ENCODE measurements around the gene TGFBRAP1.
"Not testable (repeated sequence)": the region's sequence is repeated elsewhere in the genome, so short reads cannot be mapped to it uniquely, and the experiment has no call there.

TGFBRAP1 gene

GRCh38 chr2:105358593-105358992 lies 29.1 kb upstream of the TGFBRAP1 start:
- no peak for DNase-seq (ENCODE audit: low spot score)

GRCh38 chr2:105357122-105357521 lies 27.6 kb upstream of the TGFBRAP1 start:
- no peak for DNase-seq (ENCODE audit: low spot score)

GRCh38 chr2:105344704-105345345 lies 15.3 kb upstream of the TGFBRAP1 start:
- DNase-seq (ENCODE audit: low spot score), result peak; percentile 41

GRCh38 chr2:105339414-105339813 lies 9.9 kb upstream of the TGFBRAP1 start:
- DNase-seq (ENCODE audit: low spot score), result no peak

GRCh38 chr2:105338020-105338385 lies 8.5 kb upstream of the TGFBRAP1 start:
- no peak for DNase-seq (ENCODE audit: low spot score)

GRCh38 chr2:105337122-105338019 lies 7.8 kb upstream of the TGFBRAP1 start, which contains the start of gene C2orf49:
C2orf49 (plus strand) TSS chr2:105337540; CDS start chr2:105337588, 48 bp downstream.
- peak; percentile 87 for DNase-seq (ENCODE audit: low spot score)

- no peak for DNase-seq (ENCODE audit: low spot score)
These were observed 7.2 kb upstream of the TGFBRAP1 start for GRCh38 chr2:105336786-105337121.

- DNase-seq (ENCODE audit: low spot score), result no peak
These were observed 5.9 kb upstream of the TGFBRAP1 start for GRCh38 chr2:105335469-105335868.

- no peak for DNase-seq (ENCODE audit: low spot score)
These were observed 4.7 kb upstream of the TGFBRAP1 start for GRCh38 chr2:105334211-105334610.

GRCh38 chr2:105330681-105331375 lies 1.3 kb upstream of the TGFBRAP1 start:
- DNase-seq (ENCODE audit: low spot score), result peak; percentile 46

- DNase-seq (ENCODE audit: low spot score), result no peak
These were observed 359 bp downstream of the TGFBRAP1 start for GRCh38 chr2:105329197-105329554.

GRCh38 chr2:105328281-105329196 lies 996 bp downstream of the TGFBRAP1 start:
- DNase-seq (ENCODE audit: low spot score), result no peak

GRCh38 chr2:105327690-105328089 lies 1.8 kb downstream of the TGFBRAP1 start:
- DNase-seq (ENCODE audit: low spot score), result no peak

GRCh38 chr2:105327271-105327670 lies 2.3 kb downstream of the TGFBRAP1 start:
- not testable (repeated sequence) for DNase-seq (ENCODE audit: low spot score)

- DNase-seq (ENCODE audit: low spot score), result no peak
These were observed 4.1 kb downstream of the TGFBRAP1 start for GRCh38 chr2:105325389-105325963.

GRCh38 chr2:105324732-105325131 lies 4.8 kb downstream of the TGFBRAP1 start:
- DNase-seq (ENCODE audit: low spot score), result peak; percentile 22

GRCh38 chr2:105324101-105324500 lies 5.4 kb downstream of the TGFBRAP1 start:
- no peak for DNase-seq (ENCODE audit: low spot score)

GRCh38 chr2:105323111-105323510 lies 6.4 kb downstream of the TGFBRAP1 start:
- no peak for DNase-seq (ENCODE audit: low spot score)

- no peak for DNase-seq (ENCODE audit: low spot score)
These were observed 7.5 kb downstream of the TGFBRAP1 start for GRCh38 chr2:105321875-105322646.

GRCh38 chr2:105320651-105321215 lies 8.8 kb downstream of the TGFBRAP1 start:
- no peak for DNase-seq (ENCODE audit: low spot score)

All from LoVo (cell line).